Superior temporal gyrus (tissue), 1 donor: ENCODE data around the gene RBMS3.
"Not testable (repeated sequence)": the region's sequence is repeated elsewhere in the genome, so short reads cannot be mapped to it uniquely, and the experiment has no call there.

Source experiments
- DNase-seq: peaks from one replicate; pipeline ENCODE4 v3.0.0-alpha.2; 2016; ENCODE audit errors: extremely low spot score

Gene RBMS3

DNA sequence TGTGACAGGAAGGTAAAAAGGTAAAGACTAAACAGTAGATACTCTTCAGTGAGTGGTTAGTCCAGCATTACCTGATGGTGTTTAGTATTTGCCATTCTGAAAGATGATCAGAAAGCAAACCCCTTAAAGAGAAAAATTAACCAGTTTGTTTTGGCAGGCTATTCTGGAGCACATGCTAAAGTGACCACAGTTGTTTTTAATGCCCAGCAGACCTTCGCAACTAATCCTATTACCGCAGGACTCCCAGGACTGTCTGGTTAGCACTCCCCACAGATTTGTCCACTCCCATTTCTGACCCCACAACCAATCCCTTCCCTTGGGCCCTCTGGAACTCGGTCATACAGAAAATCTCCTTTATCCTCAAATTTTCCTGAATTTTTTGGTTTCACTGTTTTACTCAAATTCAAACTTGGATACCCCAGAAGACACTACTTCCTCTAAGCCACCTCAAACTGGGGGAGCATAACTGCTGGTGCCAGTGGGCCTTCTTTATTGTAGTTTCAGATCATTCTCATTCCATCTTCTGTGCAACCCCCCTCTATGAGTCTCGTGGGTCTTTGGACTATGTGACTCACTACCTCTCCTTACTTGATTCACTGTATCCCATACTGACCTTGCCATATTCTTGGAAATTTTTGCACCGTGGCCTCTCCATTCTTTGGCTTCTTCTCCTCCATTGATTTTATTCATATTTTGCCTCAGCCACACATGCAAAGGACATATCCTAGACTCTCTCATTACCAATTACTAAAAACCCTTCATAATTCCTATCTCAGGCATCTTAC lies 104.4 kb downstream of the RBMS3 start:
- no peak for DNase-seq

DNA sequence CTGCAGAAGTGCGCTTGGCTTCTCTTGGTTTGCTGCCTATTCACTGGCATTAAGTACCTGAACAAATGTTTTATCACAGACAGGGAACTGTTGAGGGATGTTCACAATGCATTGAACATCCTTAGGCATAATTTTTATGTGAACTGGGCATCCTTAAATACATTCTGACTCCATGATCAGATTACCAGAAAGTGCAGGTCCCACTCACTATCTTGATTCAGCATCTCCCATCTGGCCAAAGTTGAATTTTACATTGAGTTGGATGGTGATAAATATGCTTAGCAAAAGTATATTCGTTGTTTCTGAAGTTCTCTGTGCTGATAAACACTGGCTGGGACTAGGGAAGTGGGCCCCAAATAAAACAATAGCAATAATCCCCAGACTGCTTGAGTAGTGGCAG lies 108.5 kb downstream of the RBMS3 start:
- DNase-seq = no peak

DNA sequence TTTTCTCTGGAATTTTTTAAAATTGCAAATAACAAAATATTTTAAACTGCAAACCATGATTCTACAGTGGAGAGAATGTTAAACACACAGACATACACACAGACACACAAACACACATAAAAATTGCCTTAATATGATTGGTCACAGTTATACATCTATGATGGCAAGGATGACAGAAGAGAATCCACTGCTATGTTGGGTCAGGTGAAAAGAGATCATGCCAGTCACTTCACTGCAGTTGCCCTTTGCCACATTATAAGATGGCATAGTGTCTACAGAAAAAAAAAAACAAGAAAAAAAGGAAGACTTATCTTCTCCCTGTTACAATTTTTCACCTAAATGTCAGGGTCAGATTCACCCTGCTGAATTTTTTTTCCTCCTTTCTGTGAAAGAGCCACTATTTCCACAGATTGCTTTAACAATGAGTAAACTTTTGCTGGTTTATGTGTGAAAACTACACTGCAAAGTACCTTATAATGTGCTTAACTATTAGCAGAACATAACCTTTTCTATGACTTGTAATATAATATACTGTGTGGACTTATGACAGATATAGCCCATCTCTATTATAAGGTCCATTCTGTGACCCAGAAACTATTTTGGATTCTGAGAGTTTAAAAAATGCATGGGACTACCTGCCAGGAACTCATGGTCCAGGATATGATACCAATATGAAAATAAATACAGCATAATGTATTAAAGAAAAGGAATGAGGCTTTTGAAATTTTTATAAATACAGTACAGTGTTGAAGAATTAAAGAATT lies 111.9 kb downstream of the RBMS3 start:
- DNase-seq = no peak

DNA sequence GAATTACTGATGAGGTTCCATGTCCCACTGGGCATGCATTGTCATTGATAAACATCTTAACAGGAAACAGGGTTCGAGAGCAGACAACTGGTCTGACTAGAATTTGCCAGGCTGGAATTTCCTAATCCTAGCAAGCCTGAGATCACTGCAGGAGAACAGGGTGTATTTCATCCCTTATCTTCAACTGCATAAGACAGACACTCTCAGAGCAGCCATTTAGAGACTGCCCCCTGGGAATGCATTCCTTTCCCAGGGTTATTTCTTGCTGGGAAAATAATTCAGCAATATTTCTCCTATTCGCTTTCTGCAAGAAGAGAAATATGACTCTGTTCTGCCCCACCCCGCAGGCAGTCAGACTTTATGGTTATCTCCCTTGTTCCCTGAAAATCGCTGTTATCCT lies 113.1 kb downstream of the RBMS3 start:
- not testable (repeated sequence) for DNase-seq

DNA sequence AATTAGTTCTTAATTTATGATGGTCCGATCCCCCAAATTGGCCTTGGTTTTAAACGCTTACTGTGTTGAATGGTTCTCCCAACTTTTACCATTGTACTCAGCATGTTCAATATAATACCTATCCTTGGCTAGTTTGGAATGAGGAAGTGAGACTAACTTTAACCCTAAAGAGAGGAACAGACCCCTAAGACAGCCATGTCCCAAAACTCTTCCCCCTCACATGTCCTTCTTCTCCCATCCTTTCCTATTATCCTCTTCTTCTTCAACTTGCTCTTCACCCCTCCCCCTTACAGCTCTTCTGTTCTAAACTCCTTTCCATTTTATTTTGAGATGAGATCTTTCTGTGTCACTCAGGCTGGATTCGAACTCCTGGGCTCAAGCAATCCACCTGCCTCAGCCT lies 116.5 kb downstream of the RBMS3 start:
- no peak for DNase-seq

DNA sequence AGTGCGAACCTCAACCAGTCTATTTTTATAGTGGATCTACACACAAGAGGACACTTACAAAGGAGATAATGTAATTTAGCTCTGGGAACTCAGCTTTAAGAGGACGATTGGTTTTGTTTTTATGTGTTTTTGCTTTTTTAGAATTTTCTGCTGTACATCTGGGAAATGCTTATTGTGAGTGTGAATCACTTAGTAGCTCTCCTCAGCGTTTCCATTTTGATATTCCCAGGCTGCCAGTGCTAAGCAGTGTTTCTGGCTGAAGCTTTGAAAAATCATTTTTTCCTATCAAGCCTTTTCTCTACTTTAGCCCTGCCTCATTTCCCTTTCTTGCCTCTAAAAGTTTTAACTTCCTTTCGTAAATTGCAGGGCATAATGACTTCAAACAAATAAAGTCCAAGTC lies 117.9 kb downstream of the RBMS3 start:
- DNase-seq = no peak

DNA sequence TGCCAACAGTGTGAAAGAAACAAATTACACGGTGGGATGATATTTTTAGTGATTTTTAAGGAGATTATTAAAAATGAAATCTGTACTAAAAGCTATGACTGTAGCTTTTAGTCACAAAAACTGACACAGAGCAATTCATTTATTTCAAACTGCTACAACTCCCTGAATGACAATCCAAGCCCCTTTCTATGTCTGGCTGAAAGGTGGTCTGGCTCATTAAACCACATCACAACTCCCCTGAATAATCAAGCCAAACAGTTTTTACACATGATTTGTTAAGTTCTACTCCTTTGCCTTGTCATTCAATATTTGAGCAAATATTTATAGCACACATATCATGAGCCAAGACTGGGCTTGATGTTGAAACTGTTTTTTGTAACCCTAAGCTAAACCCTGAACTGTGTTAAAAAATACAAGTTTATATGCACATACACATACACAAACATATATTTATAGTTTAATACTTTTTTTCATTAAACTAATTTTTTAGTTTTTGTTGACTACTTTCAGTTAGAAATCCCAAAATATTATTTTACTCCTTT lies 125.5 kb downstream of the RBMS3 start:
- DNase-seq = no peak

DNA sequence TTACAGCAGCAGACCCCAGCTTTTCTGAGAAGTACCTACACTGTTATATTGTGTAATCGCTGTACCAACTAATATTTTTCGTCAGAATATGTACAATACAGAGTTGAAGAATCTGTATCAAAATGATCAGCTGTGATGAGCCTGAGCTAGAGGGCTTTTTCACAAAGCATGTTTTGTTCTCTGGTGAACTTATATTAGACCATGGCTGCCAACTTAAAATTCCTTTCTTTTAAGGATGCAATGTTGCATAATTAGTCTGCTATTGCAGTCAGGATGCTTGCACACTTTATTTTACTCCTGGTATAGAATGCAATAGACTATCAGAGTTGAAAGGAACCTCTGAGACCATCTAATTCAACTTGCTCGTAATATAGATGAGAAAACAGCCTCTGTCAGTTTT lies 127.8 kb downstream of the RBMS3 start:
- DNase-seq = no peak

DNA sequence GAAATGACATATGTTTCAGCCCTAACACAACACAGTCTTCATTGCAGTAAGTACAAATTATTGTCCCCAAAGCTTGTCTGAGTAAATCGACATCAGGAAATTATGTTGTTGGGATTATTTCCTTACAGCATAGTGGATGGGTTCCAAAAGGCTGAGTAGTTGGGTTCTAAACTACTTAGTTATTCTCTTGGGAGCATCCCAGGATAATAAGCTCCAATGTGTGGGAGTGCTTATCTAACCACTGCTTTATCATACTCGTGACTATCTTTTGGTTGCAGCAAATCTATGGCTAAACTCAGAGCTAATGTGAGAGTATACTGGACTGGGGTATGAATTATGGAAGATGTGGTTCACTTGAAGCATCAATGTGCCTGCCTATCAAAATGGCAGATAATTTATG lies 128.5 kb downstream of the RBMS3 start:
- DNase-seq = no peak

DNA sequence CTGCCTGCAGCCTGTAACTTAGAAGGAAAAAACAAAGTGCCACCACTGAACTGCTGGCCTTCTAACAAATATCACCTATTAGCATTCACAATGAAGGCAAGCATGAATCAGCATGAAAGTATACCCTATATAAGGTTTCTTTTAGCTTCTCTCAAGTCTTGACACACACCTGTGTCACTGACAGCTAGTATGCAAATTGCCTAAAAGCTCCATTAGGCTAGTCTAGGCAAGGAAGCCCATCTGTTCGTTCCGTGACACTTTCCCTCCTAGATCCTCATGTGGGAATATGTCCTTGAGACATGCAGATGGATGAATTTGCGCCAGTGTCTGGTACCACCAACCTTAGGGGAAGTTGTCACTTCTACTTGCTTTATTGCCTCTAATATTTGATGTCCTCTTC lies 129.3 kb downstream of the RBMS3 start:
- DNase-seq = no peak

DNA sequence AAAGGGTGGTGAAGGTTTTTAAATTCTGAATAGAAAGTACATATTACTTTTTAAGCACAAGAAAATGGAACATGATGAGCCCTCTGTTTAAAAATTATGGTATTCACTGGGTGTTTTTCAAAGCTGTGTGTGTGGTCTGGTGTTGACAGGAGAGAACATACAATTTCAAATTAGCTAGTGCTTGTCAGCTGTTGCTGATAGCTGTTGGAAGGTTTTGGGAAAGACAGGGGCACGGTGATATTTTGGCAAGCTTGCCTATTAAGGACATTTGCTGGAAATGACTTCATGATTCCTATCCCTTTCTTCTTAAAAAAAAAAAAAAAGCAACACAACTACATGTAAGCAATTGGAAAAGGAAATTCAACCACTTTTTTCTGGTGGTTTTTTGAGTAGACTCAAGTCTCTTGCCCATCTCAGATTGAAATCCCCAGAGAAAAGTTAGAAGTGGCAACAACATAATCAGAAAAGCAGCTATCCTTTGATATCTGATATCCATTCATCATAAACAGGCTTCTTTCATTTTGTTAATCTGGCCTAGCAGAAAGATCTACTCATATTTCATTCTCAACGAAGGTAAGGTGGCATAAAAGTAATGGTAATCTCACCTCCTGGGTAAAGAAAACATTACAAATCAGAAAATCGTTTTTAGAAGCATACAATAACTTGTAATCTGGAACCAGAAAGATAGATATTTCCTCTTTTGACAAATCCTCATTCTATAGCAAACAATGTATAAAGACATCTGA lies 130.0 kb downstream of the RBMS3 start:
- no peak for DNase-seq

DNA sequence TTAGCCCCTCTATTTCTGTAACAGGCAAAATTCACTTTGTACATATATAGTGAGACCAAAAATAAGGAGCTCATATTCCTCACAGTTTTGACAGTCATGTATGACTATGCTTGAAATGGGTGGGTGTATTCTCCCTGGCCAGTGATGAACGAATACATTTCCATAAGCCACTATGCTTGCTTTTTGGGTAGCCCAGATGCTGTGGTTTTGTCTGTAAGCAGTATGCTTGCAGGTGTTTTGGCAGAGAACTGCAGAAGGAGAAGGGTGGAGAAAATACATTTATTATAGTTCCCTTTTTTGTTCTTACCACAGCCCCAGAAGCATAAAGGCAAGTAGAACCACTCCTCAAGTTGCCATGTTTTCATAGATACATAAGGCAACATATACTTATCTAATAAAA lies 131.2 kb downstream of the RBMS3 start:
- DNase-seq = no peak

DNA sequence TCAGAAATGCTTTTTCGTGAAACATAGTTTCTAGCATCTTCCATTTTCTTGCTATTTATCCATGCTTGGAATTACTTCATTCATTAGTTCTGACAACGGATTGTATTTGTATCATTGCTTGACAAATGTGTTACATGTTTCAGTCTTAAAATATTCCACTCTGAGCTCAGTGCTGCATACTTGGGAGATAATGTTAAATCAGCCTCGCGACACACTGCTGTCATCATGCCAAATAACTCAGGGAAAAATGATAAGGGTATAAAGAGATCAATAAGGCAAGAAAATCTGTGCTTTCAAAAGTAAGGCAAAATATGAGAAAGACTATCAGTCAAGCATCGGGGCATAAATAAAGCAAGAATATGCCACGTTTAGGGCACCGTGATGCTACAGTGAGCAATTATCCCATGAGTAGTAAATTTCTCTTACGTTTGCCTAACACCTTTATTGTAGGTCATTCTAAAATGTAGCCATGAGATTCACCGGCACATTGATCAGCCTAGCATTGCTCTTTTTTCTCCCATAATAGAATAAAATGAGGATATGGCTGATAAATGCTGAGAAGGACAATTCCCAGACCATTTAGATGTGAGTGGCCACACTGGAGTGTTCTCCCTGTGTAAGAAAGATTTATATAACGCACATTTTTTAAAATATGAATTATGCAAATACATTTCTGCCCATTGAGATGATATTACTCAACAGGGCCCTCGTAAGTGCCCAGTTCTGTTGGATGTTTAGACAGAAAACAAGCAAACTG lies 133.8 kb downstream of the RBMS3 start:
- no peak for DNase-seq

DNA sequence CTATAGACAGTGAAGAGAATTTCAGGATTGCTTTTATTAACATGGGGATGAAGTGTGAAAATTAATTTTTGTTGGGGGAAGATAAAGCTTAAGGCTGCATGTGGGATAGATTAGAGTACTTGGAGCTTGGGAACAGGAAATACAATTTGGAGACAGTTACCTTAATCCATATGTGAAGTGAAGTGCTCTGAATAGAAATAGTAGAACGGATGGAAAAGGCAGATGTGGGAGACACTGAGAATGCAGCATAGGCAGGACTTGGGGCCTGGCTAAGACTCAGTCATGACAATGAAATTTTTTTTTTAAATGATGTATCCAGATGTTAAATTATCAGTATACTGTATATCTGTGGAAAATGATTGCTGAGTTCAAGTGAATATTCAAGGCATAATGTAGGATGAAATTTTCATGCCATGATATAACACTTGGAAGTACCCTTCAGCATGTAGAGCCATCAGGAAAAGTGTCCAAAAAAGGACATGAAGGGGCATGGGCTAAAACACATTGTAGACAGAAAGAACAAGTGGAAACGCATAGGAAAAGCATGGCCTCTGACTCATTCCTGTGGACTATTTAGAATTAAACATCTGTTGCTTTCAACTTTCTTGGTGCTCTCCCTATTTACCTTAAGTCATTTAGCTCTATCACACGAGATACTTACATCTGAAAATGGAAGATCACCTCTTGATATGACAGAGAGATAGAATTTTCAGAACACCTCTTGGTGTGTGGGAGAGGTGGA lies 134.8 kb downstream of the RBMS3 start:
- DNase-seq = no peak

DNA sequence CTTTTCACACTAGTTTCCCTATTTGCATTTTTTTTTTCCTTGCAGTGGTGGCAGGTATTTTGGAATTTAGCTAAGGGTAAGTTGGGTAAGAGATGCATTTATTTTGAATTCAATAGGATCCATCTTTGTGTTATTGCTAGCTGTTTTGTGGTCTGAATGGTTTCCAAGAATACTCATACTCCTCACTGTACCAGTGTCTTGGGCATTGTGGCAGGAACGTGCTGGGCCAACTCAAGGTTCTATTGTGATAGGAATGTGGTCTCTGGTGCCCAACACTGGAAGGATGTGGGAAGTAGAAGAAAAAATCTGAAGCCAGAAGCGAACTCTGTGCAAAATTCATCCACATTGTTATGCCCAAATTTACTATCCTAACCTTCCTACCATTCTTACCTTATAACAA lies 135.6 kb downstream of the RBMS3 start:
- no peak for DNase-seq

DNA sequence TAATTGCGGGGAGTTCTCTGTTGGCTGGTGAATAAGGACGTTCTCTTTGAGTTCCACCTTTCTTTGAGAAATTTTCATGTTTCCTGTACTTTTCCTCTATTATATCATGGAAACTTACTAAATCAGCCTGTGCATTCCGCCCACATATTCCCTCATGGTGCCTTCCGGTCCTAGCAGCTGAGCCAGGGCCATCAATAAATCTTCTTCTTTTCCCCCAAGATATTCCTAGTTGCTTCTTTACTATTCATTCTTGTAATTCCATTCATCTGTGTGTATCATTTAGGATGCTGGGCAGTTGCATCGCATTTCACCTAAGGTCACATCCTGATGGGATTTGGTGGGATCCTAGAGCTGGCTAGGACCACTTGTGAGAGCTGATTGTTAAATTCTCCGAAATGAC lies 139.2 kb downstream of the RBMS3 start:
- DNase-seq = no peak

DNA sequence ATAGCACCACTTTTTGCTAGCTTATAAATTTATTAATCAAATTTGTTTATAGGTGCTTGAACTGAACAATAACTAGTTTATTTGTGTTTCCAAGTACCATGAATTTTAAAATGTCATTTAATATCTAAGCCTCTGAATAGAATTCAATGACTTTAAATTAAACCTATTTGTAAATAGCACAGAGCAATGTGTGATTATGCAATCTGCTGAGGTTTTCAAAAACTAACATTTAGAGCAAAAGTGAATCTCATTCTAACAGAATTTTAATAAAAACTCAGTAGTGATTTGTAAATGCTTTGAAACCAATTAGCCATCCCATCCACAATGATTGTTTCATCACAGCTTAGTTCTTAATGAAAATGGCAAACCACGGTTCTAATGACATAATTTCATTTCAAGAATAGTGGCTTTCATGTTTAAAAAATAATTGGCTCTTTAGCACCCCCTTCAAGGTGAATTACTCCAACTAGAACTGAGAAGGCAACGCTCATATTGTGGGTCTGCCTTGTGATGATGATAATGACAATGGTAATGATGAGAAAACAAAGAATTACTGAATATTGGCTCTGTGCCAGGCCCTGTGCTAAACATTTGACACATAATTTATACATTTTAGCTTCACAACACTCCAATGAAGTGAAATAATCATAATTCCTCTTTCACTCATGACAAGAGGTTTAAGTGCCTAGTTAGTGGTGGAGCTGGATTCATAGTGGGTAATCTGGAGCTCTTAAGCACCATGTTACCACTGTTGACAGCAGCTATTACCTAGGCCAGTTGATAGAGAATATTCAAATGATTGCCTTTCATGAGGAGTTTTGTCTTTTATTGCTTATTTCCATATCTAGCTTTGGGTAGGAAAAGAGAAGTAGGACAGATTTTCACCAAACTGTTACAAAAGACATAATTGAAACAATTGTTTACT lies 145.7 kb downstream of the RBMS3 start:
- no peak for DNase-seq

DNA sequence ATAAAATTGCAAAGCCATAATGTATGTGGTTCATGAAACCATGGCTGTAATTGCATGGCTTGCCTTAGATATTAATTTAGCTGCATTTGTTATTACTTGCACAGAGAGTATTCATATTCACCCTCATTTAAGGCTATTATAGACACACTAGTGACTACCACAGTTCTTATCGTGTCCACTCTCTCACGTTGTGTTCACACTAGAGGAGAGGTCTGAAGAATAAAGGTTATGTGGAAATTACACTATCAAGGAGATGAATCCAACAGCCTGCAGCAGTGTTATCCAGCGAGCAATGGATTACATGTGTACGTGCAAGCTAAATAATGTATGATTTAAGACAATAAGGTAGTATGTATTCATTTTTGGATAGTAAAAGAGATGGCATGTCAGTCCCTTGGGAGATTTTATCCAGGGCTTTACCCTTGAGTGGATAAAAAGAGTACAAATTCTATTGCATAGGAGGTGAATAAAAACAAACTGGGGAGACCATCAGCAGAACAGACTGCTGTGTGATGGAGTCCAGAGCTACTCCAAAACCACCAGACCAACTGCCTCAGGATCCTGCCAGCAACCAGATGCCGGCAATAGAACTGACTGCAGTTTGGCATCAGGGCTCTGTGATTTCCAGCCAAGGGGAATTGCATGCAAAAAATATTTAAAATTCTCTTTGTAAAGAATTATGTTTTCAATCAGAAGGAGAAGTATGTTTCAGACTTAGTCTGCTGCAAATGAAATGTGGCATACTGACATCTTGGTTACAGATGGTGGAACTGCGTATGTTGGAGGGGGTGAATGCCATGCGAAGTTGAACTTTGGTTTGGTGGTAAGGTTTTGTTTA lies 146.6 kb downstream of the RBMS3 start:
- no peak for DNase-seq
